ENCODE data around the gene MARCHF10. TPM values are rescaled to one million over a fixed set of nuclear protein-coding genes. Genes with fewer than 3 reads are reported as not detected.

MARCHF10 gene
- total and polyA plus RNA-seq, 9 of the 15 experiments (the other 6 are each of a cell fraction or from before 2014, with no cell fraction given) = not detected

DNA sequence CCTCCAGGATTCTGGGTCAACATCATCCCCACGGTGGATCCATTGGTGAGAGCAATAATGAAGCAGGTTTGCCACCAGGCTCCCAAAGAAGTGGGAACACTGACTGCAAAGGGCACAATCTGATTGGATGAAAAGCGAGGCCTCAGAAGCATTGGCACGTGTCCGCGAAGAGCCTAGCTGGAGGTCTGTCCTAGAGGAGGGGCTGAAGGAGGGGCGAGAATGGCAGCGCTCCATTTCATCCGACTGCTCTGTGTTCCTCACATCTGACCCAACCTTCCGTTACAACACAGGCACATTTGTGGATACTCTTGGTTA lies 100.7 kb downstream of the MARCHF10 start:
- DNase-seq (ENCODE audit: extremely low read depth in 1 of 4, low spot score in 3 of 4) (no peak), FAIRE-seq (no peak), ATAC-seq (no peak)
- Histone ChIP-seq H3K9me1 (ENCODE audit: control insufficient read depth, insufficient read depth, low read length) (no peaks in the 10 kb centered on the region), H3K4me2 (ENCODE audit: insufficient read depth, low read length) (no peak overlapping the region), H3K27ac (ENCODE audit: extremely low read depth, low read depth, low read length) (no peak overlapping the region), H3K4me3 (no peak overlapping the region), H3K4me1 (replicated peaks in 1 of 2; ENCODE audit: control insufficient read depth in 2 of 2, insufficient read depth in 2 of 2, low read length in 2 of 2) (peaks cover 4 to 17% of the 10 kb centered on the region in 2 experiments; a peak in 4 of 5 replicates), H3K36me3 (ENCODE audit: control insufficient read depth, insufficient read depth, low read length) (no peaks in the 10 kb centered on the region), H2AFZ (ENCODE audit: low read depth, low read length) (no peak overlapping the region), H3K9me3 (replicated peaks; ENCODE audit: control insufficient read depth, insufficient read depth, low read depth, low read length) (peaks cover 6% of the 10 kb centered on the region; the same call in 1 of the 2 replicates), H3K79me2 (ENCODE audit: control insufficient read depth, insufficient read depth, low read length) (no peaks in the 10 kb centered on the region), H3K27me3 (ENCODE audit: control insufficient read depth in 2 of 2, insufficient read depth in 2 of 2, low read length in 2 of 2) (peaks cover 21 to 55% of the 10 kb centered on the region in 2 experiments), H4K20me1 (replicated peaks; ENCODE audit: control insufficient read depth, insufficient read depth, low read length) (no peaks in the 10 kb centered on the region), H3K9ac (ENCODE audit: insufficient read depth in 1 of 2, low read depth in 2 of 2, low read length in 2 of 2) (no peak overlapping the region)
- in situ Hi-C loops (cut with MboI) = loop anchor here (25.0 kb wide), 1 partner anchor 255 kb away; the partner anchor contains the start of gene TANC2
- no peak for TF ChIP-seq MXI1 (IDR thresholded peaks at IDR 0.05; ENCODE audit: low read depth, low read length)
- TF ChIP-seq NCOR1 (IDR thresholded peaks at IDR 0.05) = no peak
- TF ChIP-seq, protein P1, sequence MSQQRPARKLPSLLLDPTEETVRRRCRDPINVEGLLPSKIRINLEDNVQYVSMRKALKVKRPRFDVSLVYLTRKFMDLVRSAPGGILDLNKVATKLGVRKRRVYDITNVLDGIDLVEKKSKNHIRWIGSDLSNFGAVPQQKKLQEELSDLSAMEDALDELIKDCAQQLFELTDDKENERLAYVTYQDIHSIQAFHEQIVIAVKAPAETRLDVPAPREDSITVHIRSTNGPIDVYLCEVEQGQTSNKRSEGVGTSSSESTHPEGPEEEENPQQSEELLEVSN (IDR thresholded peaks at IDR 0.05; ENCODE audit: borderline replicate concordance in 1 of 2, extremely low read depth in 1 of 2, insufficient read depth in 1 of 2, insufficient read length in 1 of 2, low read depth in 1 of 2, low read length in 1 of 2, poor library complexity in 1 of 2, severe bottlenecking in 1 of 2) = peak in 1 of 2 experiments; percentile 52
- CTCF ChIA-PET (ENCODE audit: low intra/inter-chr PET ratio) = no interaction called here
- intact Hi-C loops (cut with micrococcal nuclease) = no loop called here
- BruUV-seq (replicated peaks) = no TSS peak
- 41% methylated on average over 9 of the region's 9 CpGs for WGBS (ENCODE audit: insufficient coverage, low coverage, missing lambda C conversion rate)
- POLR2A ChIA-PET = no interaction called here

All from K562 (cell line).